Measurements from ENCODE around the gene TEF.

TEF gene

GRCh38 chr22:41343717-41344116 lies 38.0 kb upstream of the TEF start:
- Histone ChIP-seq H3K4me3 (ENCODE audit: low read depth in 1 of 2, low read length in 2 of 2) (no peak overlapping the region), H3K27me3 (ENCODE audit: low read depth, low read length) (no peaks in the 10 kb centered on the region), H3K36me3 (ENCODE audit: control insufficient read depth in 1 of 2, insufficient read depth in 2 of 2, low read length in 2 of 2) (peaks cover 46 to 86% of the 10 kb centered on the region in 2 donors), H3K27ac (ENCODE audit: low read length) (no peak overlapping the region), H3K4me1 (ENCODE audit: control insufficient read depth in 1 of 2, insufficient read depth in 2 of 2, low read length in 2 of 2) (no peaks in the 10 kb centered on the region), H3K9me3 (ENCODE audit: control insufficient read depth in 1 of 2, low read length in 2 of 2) (no peaks in the 10 kb centered on the region)

- Histone ChIP-seq H3K4me3 (ENCODE audit: low read depth in 1 of 2, low read length in 2 of 2) (no peak overlapping the region), H3K4me1 (ENCODE audit: control insufficient read depth in 1 of 2, insufficient read depth in 2 of 2, low read length in 2 of 2) (no peaks in the 10 kb centered on the region), H3K9me3 (ENCODE audit: control insufficient read depth in 1 of 2, low read length in 2 of 2) (no peaks in the 10 kb centered on the region), H3K27me3 (ENCODE audit: low read depth, low read length) (no peaks in the 10 kb centered on the region), H3K36me3 (ENCODE audit: control insufficient read depth in 1 of 2, insufficient read depth in 2 of 2, low read length in 2 of 2) (peaks cover 49 to 87% of the 10 kb centered on the region in 2 donors), H3K27ac (ENCODE audit: low read length) (no peak overlapping the region)
These were observed 37.5 kb upstream of the TEF start for GRCh38 chr22:41344189-41344788.

- Histone ChIP-seq H3K4me3 (ENCODE audit: low read depth in 1 of 2, low read length in 2 of 2) (no peak overlapping the region), H3K4me1 (ENCODE audit: control insufficient read depth in 1 of 2, insufficient read depth in 2 of 2, low read length in 2 of 2) (no peaks in the 10 kb centered on the region), H3K9me3 (ENCODE audit: control insufficient read depth in 1 of 2, low read length in 2 of 2) (no peaks in the 10 kb centered on the region), H3K27me3 (ENCODE audit: low read depth, low read length) (no peaks in the 10 kb centered on the region), H3K36me3 (ENCODE audit: control insufficient read depth in 1 of 2, insufficient read depth in 2 of 2, low read length in 2 of 2) (peaks cover 63 to 86% of the 10 kb centered on the region in 2 donors), H3K27ac (ENCODE audit: low read length) (no peak overlapping the region)
These were observed 35.9 kb upstream of the TEF start for GRCh38 chr22:41345807-41346335.

DNA sequence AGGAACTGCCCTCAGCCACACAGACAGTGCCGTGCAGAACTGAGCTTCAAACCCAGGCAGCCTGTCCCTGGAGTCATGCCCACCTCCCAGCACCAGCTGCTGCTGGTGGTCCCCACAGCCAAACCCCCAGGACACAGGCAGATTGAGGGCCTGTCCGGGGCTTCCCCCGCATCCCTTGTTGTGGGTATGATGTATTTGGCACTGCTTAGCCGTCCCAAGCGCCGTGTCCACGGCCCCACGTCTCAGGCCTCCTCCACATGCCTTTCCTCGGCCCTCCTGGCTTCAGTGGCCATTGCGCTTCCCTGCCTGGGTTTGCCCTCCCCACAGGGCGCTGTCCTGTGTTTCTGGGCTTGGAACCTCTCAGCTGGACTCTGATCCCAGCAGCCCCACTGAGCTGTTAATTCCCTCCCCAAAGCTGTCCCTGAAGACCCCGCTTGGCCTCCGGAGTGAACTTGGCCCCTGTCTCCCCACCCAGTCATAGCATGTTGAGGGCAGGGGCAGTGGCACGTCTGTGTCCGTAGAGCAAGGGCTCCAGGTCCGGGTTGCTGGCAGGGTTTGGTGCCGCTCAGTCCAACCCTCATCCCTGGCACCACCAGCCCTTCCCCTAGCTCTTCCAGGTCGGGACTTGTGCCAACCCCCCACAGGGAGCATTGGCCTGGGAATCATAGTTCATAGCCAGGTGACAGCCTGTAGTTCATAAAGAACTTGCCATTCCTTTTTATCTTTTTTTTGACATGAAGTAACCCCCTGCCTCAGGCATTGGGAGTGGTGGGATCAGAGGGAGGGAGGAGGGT lies 34.5 kb upstream of the TEF start:
- Histone ChIP-seq H3K36me3 (ENCODE audit: control insufficient read depth in 1 of 2, insufficient read depth in 2 of 2, low read length in 2 of 2) (peaks cover 67 to 93% of the 10 kb centered on the region in 2 donors), H3K4me3 (ENCODE audit: low read depth in 1 of 2, low read length in 2 of 2) (no peak overlapping the region), H3K4me1 (ENCODE audit: control insufficient read depth in 1 of 2, insufficient read depth in 2 of 2, low read length in 2 of 2) (no peaks in the 10 kb centered on the region), H3K9me3 (ENCODE audit: control insufficient read depth in 1 of 2, low read length in 2 of 2) (no peaks in the 10 kb centered on the region), H3K27ac (ENCODE audit: low read length) (no peak overlapping the region), H3K27me3 (ENCODE audit: low read depth, low read length) (no peaks in the 10 kb centered on the region)

GRCh38 chr22:41348964-41349484 lies 32.7 kb upstream of the TEF start:
- Histone ChIP-seq H3K4me3 (ENCODE audit: low read depth in 1 of 2, low read length in 2 of 2) (no peak overlapping the region), H3K36me3 (ENCODE audit: control insufficient read depth in 1 of 2, insufficient read depth in 2 of 2, low read length in 2 of 2) (peaks cover 69 to 92% of the 10 kb centered on the region in 2 donors), H3K27me3 (ENCODE audit: low read depth, low read length) (no peaks in the 10 kb centered on the region), H3K4me1 (ENCODE audit: control insufficient read depth in 1 of 2, insufficient read depth in 2 of 2, low read length in 2 of 2) (no peaks in the 10 kb centered on the region), H3K27ac (ENCODE audit: low read length) (no peak overlapping the region), H3K9me3 (ENCODE audit: control insufficient read depth in 1 of 2, low read length in 2 of 2) (no peaks in the 10 kb centered on the region)

DNA sequence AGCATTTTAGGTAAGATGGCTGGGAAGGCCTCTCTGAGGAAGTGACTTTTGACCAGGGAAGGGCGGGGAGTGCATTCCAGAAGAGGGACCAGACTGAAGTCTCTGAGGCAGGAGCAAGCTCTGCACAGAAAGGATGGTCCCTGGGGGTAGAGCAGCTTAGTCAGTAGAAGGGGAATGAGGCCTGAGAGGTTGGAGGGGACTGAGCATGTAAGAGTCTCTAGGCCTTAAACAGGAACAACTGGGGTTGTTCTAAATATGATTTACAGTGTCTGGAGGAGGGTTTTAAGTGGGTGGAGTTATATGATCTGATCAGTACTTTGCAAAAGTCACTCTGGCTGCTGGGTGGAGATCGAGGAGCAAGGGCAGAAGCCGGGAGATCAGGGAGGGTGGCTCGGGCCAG lies 31.7 kb upstream of the TEF start:
- Histone ChIP-seq H3K36me3 (ENCODE audit: control insufficient read depth in 1 of 2, insufficient read depth in 2 of 2, low read length in 2 of 2) (peaks cover 72 to 92% of the 10 kb centered on the region in 2 donors), H3K4me1 (ENCODE audit: control insufficient read depth in 1 of 2, insufficient read depth in 2 of 2, low read length in 2 of 2) (no peaks in the 10 kb centered on the region), H3K4me3 (ENCODE audit: low read depth in 1 of 2, low read length in 2 of 2) (no peak overlapping the region), H3K27me3 (ENCODE audit: low read depth, low read length) (no peaks in the 10 kb centered on the region), H3K27ac (ENCODE audit: low read length) (no peak overlapping the region), H3K9me3 (ENCODE audit: control insufficient read depth in 1 of 2, low read length in 2 of 2) (no peaks in the 10 kb centered on the region)

DNA sequence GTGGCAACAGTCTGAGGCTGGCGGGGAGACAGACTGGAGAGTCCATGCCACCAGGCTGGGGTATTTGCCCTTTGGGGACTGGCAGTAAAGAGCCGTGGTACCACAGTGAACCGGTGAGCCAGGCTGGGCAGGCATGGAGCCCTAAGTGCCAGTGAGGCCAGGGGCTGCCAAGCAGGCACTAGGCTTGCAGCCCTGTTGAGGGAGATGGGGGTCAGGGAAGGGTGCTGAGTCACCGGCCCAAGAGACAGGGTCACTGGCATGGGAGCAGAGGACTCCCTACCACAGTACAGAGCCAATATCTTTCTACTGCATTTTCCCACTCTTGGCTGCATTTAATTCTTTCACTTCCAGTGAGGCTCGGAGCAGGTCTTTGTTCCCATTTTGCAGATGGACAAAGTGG lies 30.7 kb upstream of the TEF start:
- no peak overlapping the region for H3K27ac ChIP-seq (ENCODE audit: low read length)

GRCh38 chr22:41352058-41352457 lies 29.7 kb upstream of the TEF start:
- no peaks in the 10 kb centered on the region for H3K27me3 ChIP-seq (ENCODE audit: low read depth, low read length)
- no peaks in the 10 kb centered on the region for H3K4me1 ChIP-seq (ENCODE audit: control insufficient read depth in 1 of 2, insufficient read depth in 2 of 2, low read length in 2 of 2)
- no peaks in the 10 kb centered on the region for H3K9me3 ChIP-seq (ENCODE audit: control insufficient read depth in 1 of 2, low read length in 2 of 2)
- no peak overlapping the region for H3K4me3 ChIP-seq (ENCODE audit: low read depth in 1 of 2, low read length in 2 of 2)
- no peak overlapping the region for H3K27ac ChIP-seq (ENCODE audit: low read length)
- H3K36me3 ChIP-seq (ENCODE audit: control insufficient read depth in 1 of 2, insufficient read depth in 2 of 2, low read length in 2 of 2) = peaks cover 65 to 95% of the 10 kb centered on the region in 2 donors

More for the DNA sequence above, 30.7 kb upstream of the TEF start:
- Histone ChIP-seq H3K36me3 (ENCODE audit: control insufficient read depth in 1 of 2, insufficient read depth in 2 of 2, low read length in 2 of 2) (peaks cover 73 to 95% of the 10 kb centered on the region in 2 donors), H3K4me1 (ENCODE audit: control insufficient read depth in 1 of 2, insufficient read depth in 2 of 2, low read length in 2 of 2) (no peaks in the 10 kb centered on the region), H3K4me3 (ENCODE audit: low read depth in 1 of 2, low read length in 2 of 2) (no peak overlapping the region), H3K9me3 (ENCODE audit: control insufficient read depth in 1 of 2, low read length in 2 of 2) (no peaks in the 10 kb centered on the region), H3K27me3 (ENCODE audit: low read depth, low read length) (no peaks in the 10 kb centered on the region)

- Histone ChIP-seq H3K27ac (ENCODE audit: low read length) (no peak overlapping the region), H3K4me3 (ENCODE audit: low read depth in 1 of 2, low read length in 2 of 2) (no peak overlapping the region), H3K36me3 (ENCODE audit: control insufficient read depth in 1 of 2, insufficient read depth in 2 of 2, low read length in 2 of 2) (peaks cover 52 to 88% of the 10 kb centered on the region in 2 donors), H3K27me3 (ENCODE audit: low read depth, low read length) (no peaks in the 10 kb centered on the region), H3K4me1 (ENCODE audit: control insufficient read depth in 1 of 2, insufficient read depth in 2 of 2, low read length in 2 of 2) (no peaks in the 10 kb centered on the region), H3K9me3 (ENCODE audit: control insufficient read depth in 1 of 2, low read length in 2 of 2) (no peaks in the 10 kb centered on the region)
These were observed 27.7 kb upstream of the TEF start for GRCh38 chr22:41353862-41354575.

- H3K27me3 ChIP-seq (ENCODE audit: low read depth, low read length) = no peaks in the 10 kb centered on the region
- no peak overlapping the region for H3K27ac ChIP-seq (ENCODE audit: low read length)
- H3K4me3 ChIP-seq (ENCODE audit: low read depth in 1 of 2, low read length in 2 of 2) = no peak overlapping the region
- H3K9me3 ChIP-seq (ENCODE audit: control insufficient read depth in 1 of 2, low read length in 2 of 2) = no peaks in the 10 kb centered on the region
- no peaks in the 10 kb centered on the region for H3K4me1 ChIP-seq (ENCODE audit: control insufficient read depth in 1 of 2, insufficient read depth in 2 of 2, low read length in 2 of 2)
- H3K36me3 ChIP-seq (ENCODE audit: control insufficient read depth in 1 of 2, insufficient read depth in 2 of 2, low read length in 2 of 2) = peaks cover 47 to 78% of the 10 kb centered on the region in 2 donors
These were observed 26.8 kb upstream of the TEF start for GRCh38 chr22:41354979-41355378.

DNA sequence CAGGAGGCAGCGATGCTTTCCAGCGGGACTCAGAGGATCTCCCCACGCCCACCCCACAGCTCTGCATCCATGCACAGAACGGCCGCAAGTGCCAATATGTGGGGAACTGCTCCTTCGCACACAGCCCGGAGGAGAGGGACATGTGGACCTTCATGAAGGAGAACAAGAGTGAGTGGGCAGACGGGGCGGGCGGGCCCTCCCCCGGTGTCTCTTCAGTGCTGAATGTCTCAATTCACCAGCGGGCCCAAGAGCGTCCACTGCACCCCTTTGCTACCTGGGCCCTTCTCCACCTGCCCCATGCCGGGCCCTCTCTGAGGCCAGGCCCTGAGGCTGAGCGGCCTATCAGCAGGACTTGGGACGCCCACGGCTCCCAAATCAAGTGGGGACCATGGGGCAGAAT lies 25.8 kb upstream of the TEF start:
- H3K36me3 ChIP-seq (ENCODE audit: control insufficient read depth in 1 of 2, insufficient read depth in 2 of 2, low read length in 2 of 2) = peaks cover 38 to 71% of the 10 kb centered on the region in 2 donors
- no peaks in the 10 kb centered on the region for H3K4me1 ChIP-seq (ENCODE audit: control insufficient read depth in 1 of 2, insufficient read depth in 2 of 2, low read length in 2 of 2)
- no peaks in the 10 kb centered on the region for H3K9me3 ChIP-seq (ENCODE audit: control insufficient read depth in 1 of 2, low read length in 2 of 2)
- H3K27ac ChIP-seq (ENCODE audit: low read length) = no peak overlapping the region
- H3K4me3 ChIP-seq (ENCODE audit: low read depth in 1 of 2, low read length in 2 of 2) = no peak overlapping the region
- no peaks in the 10 kb centered on the region for H3K27me3 ChIP-seq (ENCODE audit: low read depth, low read length)
